HEK293T (cell line): ENCODE measurements around the gene SOAT2.

Source experiments
- ARNT ChIP-seq: fragments of 450-650 bp; IDR thresholded peaks from 2 replicates; pipeline ENCODE4 v1.6.1; 2017; ENCODE audit warnings: mild to moderate bottlenecking
- BHLHE40 ChIP-seq: fragments of 450-650 bp; IDR thresholded peaks from 2 replicates; pipeline ENCODE4 v1.6.1; 2016; ENCODE audit warnings: mild to moderate bottlenecking, moderate library complexity, borderline replicate concordance
- FOXA1 ChIP-seq: fragments of 450-650 bp; IDR thresholded peaks from 2 replicates; pipeline ENCODE4 v1.6.1; 2016; ENCODE audit warnings: mild to moderate bottlenecking
- FOXK2 ChIP-seq: fragments of 450-650 bp; IDR thresholded peaks from 2 replicates; pipeline ENCODE4 v1.6.1; 2016; ENCODE audit warnings: mild to moderate bottlenecking
- FOXM1 ChIP-seq: fragments of 450-650 bp; IDR thresholded peaks from 2 replicates; pipeline ENCODE4 v1.6.1; 2017; ENCODE audit warnings: mild to moderate bottlenecking, borderline replicate concordance
- HDGF ChIP-seq: fragments of 450-650 bp; IDR thresholded peaks from 2 replicates; pipeline ENCODE4 v1.6.1; 2017; ENCODE audit warnings: antibody characterized with exemption, borderline replicate concordance
- L3MBTL2 ChIP-seq: fragments of 450-650 bp; conservative IDR thresholded peaks from 2 replicates; pipeline ENCODE4 v1.6.1; 2016; ENCODE audit warnings: mild to moderate bottlenecking
- LEF1 ChIP-seq: fragments of 450-650 bp; IDR thresholded peaks from 2 replicates; pipeline ENCODE4 v1.6.1; 2017; ENCODE audit warnings: mild to moderate bottlenecking, borderline replicate concordance
- NFRKB ChIP-seq: fragments of 450-650 bp; IDR thresholded peaks from 2 replicates; pipeline ENCODE4 v1.6.1; 2016; ENCODE audit warnings: mild to moderate bottlenecking, moderate library complexity
- SP1 ChIP-seq: fragments of 450-650 bp; IDR thresholded peaks from 2 replicates; pipeline ENCODE4 v1.6.1; 2017
- SUZ12 ChIP-seq: fragments of 450-650 bp; IDR thresholded peaks from 2 replicates; pipeline ENCODE4 v1.6.1; 2016; ENCODE audit warnings: mild to moderate bottlenecking
- TARDBP ChIP-seq: fragments of 450-650 bp; IDR thresholded peaks from 2 replicates; pipeline ENCODE4 v1.6.1; 2016
- ZNF384 ChIP-seq: fragments of 450-650 bp; IDR thresholded peaks from 2 replicates; pipeline ENCODE4 v1.6.1; 2016

- no peak for TF ChIP-seq NFRKB
- no peak for TF ChIP-seq HDGF
- no peak for TF ChIP-seq TARDBP
- no peak for TF ChIP-seq ARNT
- TF ChIP-seq SUZ12: no peak
- no peak for TF ChIP-seq ZNF384
- TF ChIP-seq FOXM1: no peak
- TF ChIP-seq LEF1: no peak
- no peak for TF ChIP-seq FOXA1
- TF ChIP-seq L3MBTL2: no peak
- no peak for TF ChIP-seq BHLHE40
- no peak for TF ChIP-seq FOXK2
- no peak for TF ChIP-seq SP1
These were observed 56.7 kb downstream of the SOAT2 start for GRCh38 chr12:53160000-53160399.
